Activated T-cell treated with anti-CD3 and anti-CD28 coated beads for 1 hour (primary cell): Measurements from ENCODE around the gene NDUFAF3.

Experiments used
- DNase-seq: peaks from one replicate; pipeline ENCODE4 v3.0.0-alpha.2; 2020; ENCODE audit warnings: low read depth

NDUFAF3 gene, protein sequence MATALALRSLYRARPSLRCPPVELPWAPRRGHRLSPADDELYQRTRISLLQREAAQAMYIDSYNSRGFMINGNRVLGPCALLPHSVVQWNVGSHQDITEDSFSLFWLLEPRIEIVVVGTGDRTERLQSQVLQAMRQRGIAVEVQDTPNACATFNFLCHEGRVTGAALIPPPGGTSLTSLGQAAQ

GRCh38 chr3:49021813-49022687, at the start of gene NDUFAF3:
Gene NDUFAF3 (plus strand): TSS chr3:49022121. CDS start chr3:49022145, 24 bp downstream.
- DNase-seq: peak; percentile 86

GRCh38 chr3:48974076-48974864, 47.7 kb upstream of the NDUFAF3 start:
- DNase-seq: no peak

DNA sequence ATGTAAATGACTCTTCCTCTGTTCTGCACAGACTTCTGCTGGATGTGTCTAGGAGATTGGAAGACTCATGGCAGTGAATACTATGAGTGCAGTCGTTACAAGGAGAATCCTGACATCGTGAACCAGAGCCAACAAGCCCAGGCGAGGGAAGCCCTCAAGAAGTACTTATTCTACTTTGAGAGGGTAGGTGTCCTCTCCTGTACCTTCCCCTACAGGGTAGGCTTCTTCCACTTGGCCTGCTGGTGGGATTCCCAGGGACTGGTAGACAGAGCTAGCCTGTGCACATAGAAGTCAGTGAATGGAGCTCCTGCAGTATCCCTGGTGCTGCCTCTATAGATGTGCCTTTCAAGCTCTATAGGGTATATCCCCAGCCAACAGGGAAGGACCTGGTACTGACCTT, 42.5 kb upstream of the NDUFAF3 start:
- DNase-seq: no peak

DNA sequence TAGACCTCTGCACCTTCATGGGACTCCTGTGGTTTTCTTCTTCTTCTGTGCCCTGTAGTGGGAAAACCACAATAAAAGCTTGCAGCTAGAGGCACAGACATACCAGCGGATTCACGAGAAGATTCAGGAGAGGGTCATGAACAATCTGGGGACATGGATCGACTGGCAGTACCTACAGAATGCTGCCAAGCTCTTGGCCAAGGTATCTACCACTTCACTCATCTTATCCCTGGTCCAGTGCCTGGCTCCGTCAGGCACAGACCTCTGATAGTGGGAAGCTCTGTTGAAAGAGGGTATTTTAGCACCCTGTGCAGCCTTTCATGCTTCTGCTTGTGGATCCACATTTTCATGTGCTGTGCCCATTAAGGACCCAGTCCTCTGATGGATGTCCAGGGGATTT, 41.6 kb upstream of the NDUFAF3 start:
- no peak for DNase-seq

DNA sequence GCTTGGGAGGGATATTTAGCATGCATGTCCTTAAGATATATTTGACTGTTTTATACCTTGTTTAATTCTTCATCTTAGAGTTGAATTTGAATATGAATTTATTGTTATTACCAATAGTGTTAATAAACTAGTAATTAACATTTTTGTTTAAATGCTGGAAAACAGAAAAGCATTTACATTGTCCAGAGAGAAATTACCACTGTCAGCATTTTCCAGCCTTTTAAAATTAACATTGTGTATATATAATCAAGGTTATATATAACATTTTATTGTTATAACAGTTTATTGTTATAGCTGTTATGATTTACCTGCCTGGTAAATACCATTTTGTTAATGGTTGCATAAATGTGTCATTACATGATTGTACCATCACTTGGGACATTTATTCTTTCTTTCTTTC, 39.9 kb upstream of the NDUFAF3 start:
- DNase-seq: no peak

DNA sequence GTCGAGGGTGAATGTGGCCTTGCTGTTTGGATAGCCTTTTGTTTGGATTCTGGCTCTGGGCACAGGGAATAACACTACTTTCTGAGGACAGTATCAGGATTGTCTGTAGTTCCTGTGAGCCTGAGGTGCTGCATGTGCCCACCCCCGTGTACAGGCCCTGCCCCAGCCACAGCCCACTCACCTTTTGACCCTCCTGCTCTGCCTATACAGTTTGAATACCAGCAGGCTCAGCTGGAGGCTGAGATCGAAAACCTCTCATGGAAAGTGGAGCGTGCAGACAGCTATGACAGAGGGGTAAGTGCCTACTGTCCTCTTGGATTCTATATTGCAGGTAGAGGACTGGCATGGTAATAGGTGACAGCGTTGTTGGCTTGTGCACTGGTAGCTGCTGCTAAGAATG, 39.2 kb upstream of the NDUFAF3 start:
- DNase-seq: no peak

GRCh38 chr3:48983096-48983495, 38.8 kb upstream of the NDUFAF3 start:
- no peak for DNase-seq

- no peak for DNase-seq
Measured at GRCh38 chr3:48984663-48985062, 37.3 kb upstream of the NDUFAF3 start.

DNA sequence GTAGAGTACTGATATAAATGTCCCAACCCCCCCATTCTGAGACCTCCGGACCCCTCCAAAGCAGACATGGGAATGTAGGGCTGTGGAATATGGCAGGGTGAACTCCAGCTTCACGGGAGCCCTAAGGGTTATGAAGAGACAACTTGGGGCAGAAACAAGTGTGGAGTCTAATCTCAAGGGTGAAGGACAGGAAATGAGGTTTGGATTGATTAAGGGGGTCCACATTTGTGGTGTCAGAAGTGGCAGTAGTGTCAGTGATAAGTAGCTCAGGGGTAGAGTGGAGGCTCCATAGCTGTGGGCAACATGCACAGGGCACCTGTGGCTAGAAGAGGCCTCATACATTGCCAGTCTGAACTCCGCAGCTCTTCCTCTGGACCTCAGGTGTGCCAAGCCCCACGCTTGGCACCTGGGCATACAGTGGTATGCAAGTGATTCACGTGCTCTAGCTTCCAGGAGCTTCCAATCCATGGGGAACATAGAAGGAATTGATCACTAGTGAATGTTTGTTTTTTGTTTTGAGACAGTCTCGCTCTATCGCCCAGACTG, 36.0 kb upstream of the NDUFAF3 start:
- DNase-seq: no peak

DNA sequence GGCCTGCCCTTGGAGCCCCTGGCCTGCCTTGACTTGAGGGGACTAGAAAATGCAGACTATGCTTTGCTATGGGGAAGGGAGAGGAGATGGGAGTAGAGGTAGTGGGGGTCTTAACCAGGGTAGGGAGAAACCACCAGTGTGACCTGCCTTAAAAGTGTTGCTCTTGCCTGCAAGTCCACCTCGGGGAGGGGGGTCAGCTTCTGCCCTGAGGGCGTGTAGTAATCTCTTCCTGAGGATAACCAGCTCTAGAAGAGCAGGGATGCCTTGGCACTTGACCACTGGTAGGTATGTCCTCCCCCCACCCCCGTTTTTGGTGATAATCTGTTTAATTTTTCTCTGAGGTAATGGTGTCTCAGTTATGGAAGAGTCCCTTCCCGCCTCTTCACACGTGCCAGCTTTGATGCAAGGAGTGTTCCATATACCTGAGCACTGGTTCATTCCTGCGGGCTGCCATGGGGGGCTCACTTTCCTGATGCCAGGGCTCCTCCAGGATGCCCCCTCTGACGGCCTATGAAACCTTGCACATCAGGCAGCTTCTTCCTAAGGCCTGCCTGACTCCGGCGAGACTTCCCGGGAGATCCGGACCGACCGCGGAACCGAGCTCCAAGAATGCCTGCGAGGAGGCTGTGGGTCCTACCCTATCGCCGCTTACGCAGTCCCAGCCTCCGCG, 32.7 kb upstream of the NDUFAF3 start:
- no peak for DNase-seq

DNA sequence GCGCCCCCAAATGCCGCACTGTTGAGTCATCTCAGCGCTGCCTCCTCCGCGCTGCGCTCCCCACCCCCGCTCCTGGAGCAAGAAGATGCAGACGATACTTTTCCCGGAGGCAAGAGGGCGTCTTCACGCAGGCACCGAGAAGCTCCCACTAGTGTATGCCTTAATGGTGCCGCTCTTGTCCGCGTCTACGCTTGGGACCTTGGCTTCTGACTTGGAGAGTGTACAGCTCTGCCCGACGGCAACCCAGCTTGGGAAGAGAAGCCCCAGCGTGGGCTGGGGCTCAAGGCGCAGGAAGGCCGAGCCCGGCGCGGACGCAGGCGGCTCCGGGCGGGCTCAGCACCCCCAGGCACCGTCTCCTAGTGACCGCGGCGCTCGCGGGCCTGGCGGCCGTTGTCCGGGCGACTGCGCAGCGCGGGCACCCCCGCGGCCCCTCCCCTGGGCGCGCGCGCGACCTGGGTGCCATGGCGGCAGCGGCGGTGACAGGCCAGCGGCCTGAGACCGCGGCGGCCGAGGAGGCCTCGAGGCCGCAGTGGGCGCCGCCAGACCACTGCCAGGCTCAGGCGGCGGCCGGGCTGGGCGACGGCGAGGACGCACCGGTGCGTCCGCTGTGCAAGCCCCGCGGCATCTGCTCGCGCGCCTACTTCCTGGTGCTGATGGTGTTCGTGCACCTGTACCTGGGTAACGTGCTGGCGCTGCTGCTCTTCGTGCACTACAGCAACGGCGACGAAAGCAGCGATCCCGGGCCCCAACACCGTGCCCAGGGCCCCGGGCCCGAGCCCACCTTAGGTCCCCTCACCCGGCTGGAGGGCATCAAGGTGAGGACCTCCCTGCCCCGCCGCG, 31.9 kb upstream of the NDUFAF3 start, which contains the start of gene P4HTM:
Gene P4HTM, plus strand, starts transcription at position 446 of the 840 bp plus-strand sequence. Its CDS starts 16 bp downstream, at position 462.
- peak; percentile 69 for DNase-seq

GRCh38 chr3:48990636-48991469, 31.1 kb upstream of the NDUFAF3 start:
- DNase-seq: no peak

GRCh38 chr3:48991851-48992545, 29.9 kb upstream of the NDUFAF3 start:
- DNase-seq: no peak

GRCh38 chr3:48993834-48994233, 28.1 kb upstream of the NDUFAF3 start:
- no peak for DNase-seq

DNA sequence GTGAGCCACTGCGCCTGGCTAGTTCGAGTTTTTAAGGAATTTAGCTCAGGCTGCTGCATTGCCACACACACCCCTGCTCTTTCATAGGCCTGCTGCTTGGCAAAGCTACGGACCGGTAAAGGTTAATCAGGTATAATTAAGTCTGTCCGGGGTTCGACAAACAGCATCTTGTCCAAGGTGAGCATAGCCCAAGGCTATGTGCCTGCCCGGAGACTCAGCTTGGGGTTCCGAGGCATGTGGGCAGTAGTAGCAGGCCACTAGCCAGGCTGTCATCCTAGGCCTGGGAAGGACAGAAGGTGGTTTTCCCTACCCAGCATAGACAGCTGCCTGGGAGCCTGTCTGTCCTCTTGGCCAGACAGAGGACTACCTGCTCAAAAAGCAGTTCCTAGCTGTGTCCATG, 25.3 kb upstream of the NDUFAF3 start:
- no peak for DNase-seq

DNA sequence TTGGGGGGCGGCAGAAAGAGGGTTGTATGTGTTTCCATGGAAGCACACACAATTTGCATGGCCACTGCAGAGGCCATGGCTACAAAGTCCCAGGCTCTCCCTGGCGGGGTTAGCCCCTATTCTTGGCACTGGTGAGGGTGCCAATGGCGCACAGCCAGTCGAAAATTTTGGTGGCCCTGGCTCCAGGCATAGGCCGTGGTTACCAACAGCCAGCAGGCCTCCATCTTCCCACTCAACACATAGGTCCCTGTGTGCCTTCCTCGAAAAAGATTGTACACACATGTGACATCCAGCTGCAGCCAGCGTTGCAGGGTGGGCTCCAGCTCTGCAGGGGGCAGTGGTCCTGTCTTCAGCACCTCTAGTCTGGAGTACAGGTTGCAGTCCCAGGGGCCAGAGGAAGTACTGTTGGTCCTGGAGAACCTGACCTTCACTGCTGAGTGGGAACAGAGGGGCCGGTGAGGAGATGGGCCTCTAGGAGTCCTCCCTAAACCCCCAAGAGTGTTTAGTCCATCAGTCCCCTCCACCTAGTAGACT, 24.8 kb upstream of the NDUFAF3 start:
- DNase-seq: no peak

DNA sequence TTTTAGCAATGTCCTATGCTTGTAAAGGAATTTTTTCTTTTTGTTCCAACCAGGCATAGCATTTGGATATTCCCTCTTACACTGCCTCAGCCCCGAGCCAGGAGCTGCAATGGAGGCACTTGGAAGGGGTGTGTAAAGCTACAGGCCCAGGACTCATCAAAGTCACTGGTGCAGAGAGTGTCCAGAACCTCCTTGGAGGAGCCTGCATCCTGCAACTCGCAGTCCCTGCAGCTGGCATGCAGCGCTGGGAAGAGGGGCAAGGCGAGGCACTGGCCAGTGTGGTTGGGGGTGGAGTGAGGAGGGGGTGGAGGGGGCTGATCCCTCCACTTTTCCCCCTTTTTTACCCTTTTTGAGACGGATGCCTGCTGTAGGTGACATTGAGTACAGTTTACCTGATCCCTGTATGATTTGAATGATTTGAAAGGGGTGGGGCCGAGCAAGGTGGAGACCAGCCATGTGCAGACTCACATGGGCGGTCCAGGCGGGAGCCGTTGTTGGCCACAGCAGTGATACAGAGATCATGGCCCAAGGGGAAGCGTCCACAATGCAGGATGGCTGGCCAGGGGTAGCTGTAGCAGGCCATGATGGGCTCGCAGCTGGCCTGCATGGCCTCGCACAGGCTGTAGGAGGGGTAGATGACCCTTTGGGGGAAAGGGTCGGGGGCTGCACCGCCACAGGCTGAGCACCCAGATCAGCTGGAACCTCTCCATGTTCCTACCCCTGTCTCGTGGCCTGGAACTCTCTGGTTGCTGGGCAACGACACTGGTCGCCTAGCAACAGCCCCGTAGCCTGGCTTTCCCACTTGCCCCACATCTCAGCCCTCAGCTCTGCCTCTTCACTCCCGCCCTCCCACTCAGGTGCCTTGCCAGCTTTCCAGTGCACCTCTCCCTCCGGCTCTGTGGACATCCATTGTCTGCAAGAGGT, 23.9 kb upstream of the NDUFAF3 start:
- DNase-seq: no peak
